ENCODE measurements around the gene SIGLEC12. TPM values are rescaled to one million over a fixed set of nuclear protein-coding genes. Genes with fewer than 3 reads are reported as not detected.

SIGLEC12 gene
- total and polyA plus RNA-seq, 10 donors, result 2.0 to 65.1 (median 6.2) TPM

DNA sequence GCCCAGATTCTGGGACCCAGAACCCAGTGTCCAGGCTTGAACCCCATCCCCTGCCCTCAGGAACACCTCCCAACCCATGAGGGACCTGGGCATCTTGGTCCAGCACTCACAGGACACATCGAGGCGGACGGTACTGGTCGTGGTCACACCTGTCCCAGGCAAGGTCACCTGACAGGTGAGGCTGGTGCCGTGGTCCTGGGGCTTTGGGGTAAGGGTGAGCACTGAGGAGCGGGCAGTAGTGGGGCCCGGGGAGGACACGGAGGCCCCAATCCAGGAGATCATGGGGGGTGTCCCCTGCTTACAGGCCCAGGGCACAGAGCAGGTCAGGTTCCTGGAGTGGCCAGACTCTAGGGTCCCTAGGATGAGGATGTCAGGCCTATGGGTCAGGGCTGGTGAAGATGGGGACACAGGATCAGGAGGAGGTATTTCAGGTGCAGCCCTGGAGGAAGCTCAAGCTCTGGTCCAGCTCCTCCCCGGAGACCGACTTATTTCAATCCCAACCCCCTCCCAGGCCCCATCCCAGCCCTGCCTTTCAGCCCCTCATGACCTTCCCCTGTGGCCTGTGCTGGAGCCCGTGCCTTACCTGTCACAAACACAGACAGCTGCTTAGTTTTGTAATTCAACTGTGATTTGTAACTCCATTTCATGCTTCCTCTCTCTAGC, 44.1 kb downstream of the SIGLEC12 start:
- DNase-seq, result no peak
- no peak for TF ChIP-seq POLR2AphosphoS5 (IDR thresholded peaks at IDR 0.05)
- TF ChIP-seq, protein P1, sequence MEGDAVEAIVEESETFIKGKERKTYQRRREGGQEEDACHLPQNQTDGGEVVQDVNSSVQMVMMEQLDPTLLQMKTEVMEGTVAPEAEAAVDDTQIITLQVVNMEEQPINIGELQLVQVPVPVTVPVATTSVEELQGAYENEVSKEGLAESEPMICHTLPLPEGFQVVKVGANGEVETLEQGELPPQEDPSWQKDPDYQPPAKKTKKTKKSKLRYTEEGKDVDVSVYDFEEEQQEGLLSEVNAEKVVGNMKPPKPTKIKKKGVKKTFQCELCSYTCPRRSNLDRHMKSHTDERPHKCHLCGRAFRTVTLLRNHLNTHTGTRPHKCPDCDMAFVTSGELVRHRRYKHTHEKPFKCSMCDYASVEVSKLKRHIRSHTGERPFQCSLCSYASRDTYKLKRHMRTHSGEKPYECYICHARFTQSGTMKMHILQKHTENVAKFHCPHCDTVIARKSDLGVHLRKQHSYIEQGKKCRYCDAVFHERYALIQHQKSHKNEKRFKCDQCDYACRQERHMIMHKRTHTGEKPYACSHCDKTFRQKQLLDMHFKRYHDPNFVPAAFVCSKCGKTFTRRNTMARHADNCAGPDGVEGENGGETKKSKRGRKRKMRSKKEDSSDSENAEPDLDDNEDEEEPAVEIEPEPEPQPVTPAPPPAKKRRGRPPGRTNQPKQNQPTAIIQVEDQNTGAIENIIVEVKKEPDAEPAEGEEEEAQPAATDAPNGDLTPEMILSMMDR (IDR thresholded peaks at IDR 0.05 in 8 of 11, conservative IDR thresholded peaks at IDR 0.05 in 3 of 11), result no peak
- TF ChIP-seq POLR2A (IDR thresholded peaks at IDR 0.05), result no peak
- Histone ChIP-seq H3K36me3 (no peaks in the 10 kb centered on the region), H3K4me1 (peaks cover 0 to 31% (median 11%) of the 10 kb centered on the region in 6 donors), H3K9me3 (no peaks in the 10 kb centered on the region), H3K27ac (peak overlapping the region in 3 of 8 donors; percentile 25 to 36 (median 34)), H3K4me3 (peak overlapping the region in 2 of 8 donors; percentile 24 to 45), H3K27me3 (replicated peaks in 1 of 7) (peaks cover 0 to 65% (median 12%) of the 10 kb centered on the region in 7 donors)
- WGBS, 5 donors, result 78 to 88% (median 85%) methylated on average over 6 to 11 of the region's 11 CpGs
- intact Hi-C loops (cut with DNase I; ENCODE audit: low total_unique reads), result no loop called here

DNA sequence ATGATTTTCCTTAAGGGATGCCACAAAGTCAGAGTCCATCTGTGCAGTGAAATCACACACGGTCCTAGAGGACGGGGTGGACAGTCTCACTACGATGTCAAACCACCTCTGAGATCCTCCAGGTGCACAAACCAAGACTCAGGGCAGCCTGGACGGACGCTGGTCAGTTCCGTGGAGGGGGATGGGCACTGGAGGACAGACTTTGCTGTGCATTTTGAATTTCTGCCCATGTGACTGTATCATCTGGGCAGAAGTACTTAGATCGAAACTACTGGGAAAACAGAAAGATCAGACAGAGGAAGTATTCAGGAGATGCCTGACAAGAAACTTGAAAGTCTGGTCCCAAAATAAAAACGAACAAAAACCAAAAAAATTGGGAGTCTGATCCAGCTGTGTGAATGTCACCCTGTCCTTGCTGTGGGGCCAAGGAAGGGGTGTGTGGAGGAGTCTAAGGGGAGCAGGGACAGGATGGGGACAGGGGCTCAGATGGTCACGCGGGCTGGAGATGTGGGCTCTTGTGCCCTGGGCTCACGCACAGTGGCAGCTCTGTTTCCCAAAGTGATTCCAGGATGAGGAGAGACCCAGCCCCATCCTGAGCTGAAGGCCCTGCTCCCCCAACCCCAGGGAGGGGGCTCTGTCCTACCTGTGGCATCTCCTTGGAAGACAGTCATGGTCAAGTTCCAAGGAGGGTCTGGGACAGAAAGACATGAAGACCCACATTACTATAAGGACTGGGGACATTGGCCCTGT, 44.9 kb downstream of the SIGLEC12 start:
- H3K36me3 ChIP-seq, result no peaks in the 10 kb centered on the region
- peak overlapping the region in 2 of 8 donors; percentile 24 to 45 for H3K4me3 ChIP-seq
- DNase-seq, result no peak
- no peak for TF ChIP-seq POLR2AphosphoS5 (IDR thresholded peaks at IDR 0.05)
- TF ChIP-seq POLR2A (IDR thresholded peaks at IDR 0.05), result no peak
- H3K9me3 ChIP-seq, result no peaks in the 10 kb centered on the region
- intact Hi-C loops (cut with DNase I; ENCODE audit: low total_unique reads), result no loop called here
- peaks cover 0 to 57% (median 5%) of the 10 kb centered on the region in 7 donors for H3K27me3 ChIP-seq (replicated peaks in 1 of 7)
- peak overlapping the region in 4 of 8 donors; percentile 15 to 36 (median 16) for H3K27ac ChIP-seq
- peaks cover 0 to 23% (median 4%) of the 10 kb centered on the region in 6 donors for H3K4me1 ChIP-seq
- 65 to 83% (median 78%) methylated on average over 11 of the region's 11 CpGs for WGBS, 5 donors

DNA sequence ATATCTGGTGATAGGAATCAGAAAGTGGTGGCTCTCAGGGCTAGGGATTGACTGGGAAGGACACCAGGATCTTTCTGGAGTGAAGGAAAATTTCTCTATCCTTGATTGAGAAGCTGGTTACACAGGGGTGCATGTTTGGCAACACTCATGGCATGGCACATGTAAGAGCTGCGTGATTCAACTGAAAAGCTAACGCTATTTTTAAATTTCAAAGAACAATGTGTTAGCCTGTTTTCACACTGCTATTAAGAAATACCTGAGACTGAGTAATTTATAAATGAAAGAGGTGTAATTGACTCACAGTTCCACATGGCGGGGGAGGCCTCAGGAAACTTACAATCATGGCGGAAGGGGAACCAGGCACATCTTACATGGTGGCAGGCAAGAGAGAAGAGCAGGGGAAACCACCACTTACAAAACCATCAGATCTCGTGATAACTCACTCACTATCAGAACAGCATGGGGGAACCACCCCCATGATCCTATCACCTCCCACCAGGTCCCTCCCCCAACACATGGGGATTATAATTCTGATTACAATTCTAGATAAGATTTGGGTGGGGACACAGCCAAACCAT, 50.8 kb downstream of the SIGLEC12 start:
- peaks cover 0 to 16% (median 2%) of the 10 kb centered on the region in 8 donors for H3K9me3 ChIP-seq
- H3K27ac ChIP-seq, result no peak overlapping the region
- 65 to 94% (median 80%) methylated on average over 5 of the region's 5 CpGs for WGBS, 5 donors
- H3K36me3 ChIP-seq, result no peaks in the 10 kb centered on the region
- H3K4me1 ChIP-seq, result peaks cover 0 to 14% (median 0%) of the 10 kb centered on the region in 6 donors
- DNase-seq, result no peak
- H3K27me3 ChIP-seq (replicated peaks in 1 of 7), result peaks cover 0 to 44% (median 0%) of the 10 kb centered on the region in 7 donors
- TF ChIP-seq, protein P1 (IDR thresholded peaks at IDR 0.05 in 8 of 11, conservative IDR thresholded peaks at IDR 0.05 in 3 of 11), result no peak
- no peak for TF ChIP-seq POLR2AphosphoS5 (IDR thresholded peaks at IDR 0.05)
- TF ChIP-seq POLR2A (IDR thresholded peaks at IDR 0.05), result no peak
- intact Hi-C loops (cut with DNase I; ENCODE audit: low total_unique reads), result no loop called here
- no peak overlapping the region for H3K4me3 ChIP-seq

DNA sequence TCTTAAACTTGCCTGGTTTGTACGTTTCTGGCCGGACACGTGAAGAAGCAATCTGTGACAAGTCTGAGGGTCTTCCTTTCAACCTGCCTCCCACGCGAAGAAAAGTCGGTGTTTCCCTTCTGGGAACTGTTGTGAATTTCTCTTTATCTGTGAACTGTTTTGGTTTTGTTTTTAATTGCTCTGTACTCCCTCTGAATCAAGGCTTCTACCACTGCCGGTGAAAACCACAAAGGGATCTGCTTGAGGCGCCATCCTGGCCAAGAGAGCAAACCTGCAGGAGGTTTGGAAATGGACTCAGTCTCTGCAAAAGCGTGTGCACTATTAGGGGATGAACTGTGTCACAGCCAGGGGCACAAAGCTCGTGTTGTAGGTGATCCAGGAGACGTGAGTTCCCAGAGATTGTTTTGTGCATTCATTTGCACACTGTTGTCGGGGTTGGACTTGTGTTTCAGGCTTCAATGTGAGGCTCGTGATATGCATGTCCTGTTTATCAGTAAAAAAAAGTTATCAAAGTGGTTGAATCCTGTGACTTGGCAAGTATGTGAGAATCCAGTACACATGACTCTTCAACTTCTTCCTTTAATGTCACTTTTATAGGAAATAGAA, 53.1 kb downstream of the SIGLEC12 start:
- Histone ChIP-seq H3K36me3 (no peaks in the 10 kb centered on the region), H3K4me1 (peaks cover 0 to 14% (median 0%) of the 10 kb centered on the region in 6 donors), H3K9me3 (peaks cover 0 to 16% (median 2%) of the 10 kb centered on the region in 8 donors), H3K27ac (peak overlapping the region in 1 of 8 donors; percentile 19), H3K27me3 (replicated peaks in 1 of 7) (peaks cover 0 to 35% (median 0%) of the 10 kb centered on the region in 7 donors), H3K4me3 (peak overlapping the region in 1 of 8 donors; percentile 6)
- intact Hi-C loops (cut with DNase I; ENCODE audit: low total_unique reads), result no loop called here
- peak; percentile 16 for DNase-seq
- WGBS, 5 donors, result 13 to 32% (median 26%) methylated on average over 13 of the region's 13 CpGs
- no peak for TF ChIP-seq POLR2AphosphoS5 (IDR thresholded peaks at IDR 0.05)
- TF ChIP-seq POLR2A (IDR thresholded peaks at IDR 0.05), result no peak
- TF ChIP-seq, protein P1 (IDR thresholded peaks at IDR 0.05 in 8 of 11, conservative IDR thresholded peaks at IDR 0.05 in 3 of 11), result no peak
